ENCODE results near the gene BANF1. TPM values are rescaled to one million over a fixed set of nuclear protein-coding genes. Genes with fewer than 3 reads are reported as not detected.

The BANF1 gene
- total and polyA plus RNA-seq, 2 donors (not counting 3 experiments of a cell fraction or from before 2014, with no cell fraction given) = 269 to 376 TPM

DNA sequence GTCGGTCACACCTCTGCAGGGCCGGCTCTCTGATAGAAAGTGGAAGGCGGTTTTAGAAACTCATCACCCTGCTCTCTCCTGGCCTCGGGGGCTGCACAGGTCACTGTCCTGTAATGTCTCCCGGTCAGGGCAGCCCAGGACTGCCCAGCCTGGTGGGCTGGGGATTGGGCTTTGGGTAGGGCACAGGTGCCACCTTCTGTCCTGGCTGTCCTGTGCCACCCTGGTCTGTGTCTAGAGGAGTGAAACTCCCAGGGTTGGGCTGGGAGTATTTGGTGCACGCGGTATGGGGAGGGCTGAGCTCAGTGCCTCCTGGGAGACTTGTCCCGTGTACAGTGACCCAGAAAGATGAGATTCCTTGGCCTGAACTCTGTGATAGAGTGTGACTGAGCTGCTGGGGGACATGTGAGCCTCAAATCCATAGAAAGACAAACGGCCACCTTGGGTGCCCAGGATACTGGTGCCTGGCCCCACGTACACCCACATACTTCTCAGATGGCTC lies 23.0 kb upstream of the BANF1 start:
- H3K36me3 ChIP-seq (ENCODE audit: control insufficient read depth in 2 of 2, extremely low read depth in 1 of 2, insufficient read depth in 2 of 2, low read length in 2 of 2) = peaks cover 0 to 34% of the 10 kb centered on the region in 2 experiments
- H3K9me1 ChIP-seq (replicated peaks; ENCODE audit: control insufficient read depth, extremely low read depth, insufficient read depth, low read length) = no peaks in the 10 kb centered on the region
- POLR2A ChIA-PET = no interaction called here
- CTCF ChIA-PET = interaction anchor here (0.6 to 1.4 kb wide), 4 partner anchors 9 to 388 kb away, joined by 3 to 8 read pairs (median 4); partner anchors contain the start of gene FIBP
- dilution Hi-C loops (cut with MboI; ENCODE audit: extremely low pct_ligation_motif_present, low sequenced_read_pairs) = no loop called here
- no peaks in the 10 kb centered on the region for H3K9me3 ChIP-seq (replicated peaks; ENCODE audit: control insufficient read depth, insufficient read depth, low read length)
- H3K4me3 ChIP-seq (replicated peaks in 1 of 3; ENCODE audit: insufficient read depth in 1 of 3, low read depth in 1 of 3, low read length in 3 of 3) = no peak overlapping the region
- FAIRE-seq = no peak
- no peaks in the 10 kb centered on the region for H4K20me1 ChIP-seq (replicated peaks; ENCODE audit: control insufficient read depth, extremely low read depth, insufficient read depth, low read length)
- H3K27me3 ChIP-seq (ENCODE audit: control insufficient read depth in 2 of 2, insufficient read depth in 2 of 2, low read length in 2 of 2) = no peaks in the 10 kb centered on the region
- no peak overlapping the region for H3K4me2 ChIP-seq (ENCODE audit: insufficient read depth, low read length)
- H3K9ac ChIP-seq (replicated peaks; ENCODE audit: extremely low read depth, insufficient read depth, low read length) = no peak overlapping the region
- H3K27ac ChIP-seq (ENCODE audit: insufficient read depth, low read depth, low read length) = no peak overlapping the region
- no peak for DNase-seq (ENCODE audit: low read depth, low spot score)
- intact Hi-C loops (cut with micrococcal nuclease) = no loop called here
- no peak for TF ChIP-seq GATA2 (IDR thresholded peaks at IDR 0.05; ENCODE audit: insufficient read depth, insufficient read length, low read depth, low read length)
- no peak for TF ChIP-seq MYC (IDR thresholded peaks at IDR 0.05; ENCODE audit: low read depth, low read length)
- no peak for TF ChIP-seq POLR2A (IDR thresholded peaks at IDR 0.05; ENCODE audit: low read depth, low read length)
- TF ChIP-seq EZH2 (IDR thresholded peaks at IDR 0.05; ENCODE audit: borderline replicate concordance, low read depth, low read length, severe bottlenecking) = no peak
- TF ChIP-seq, protein P1, sequence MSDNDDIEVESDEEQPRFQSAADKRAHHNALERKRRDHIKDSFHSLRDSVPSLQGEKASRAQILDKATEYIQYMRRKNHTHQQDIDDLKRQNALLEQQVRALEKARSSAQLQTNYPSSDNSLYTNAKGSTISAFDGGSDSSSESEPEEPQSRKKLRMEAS (IDR thresholded peaks at IDR 0.05; ENCODE audit: insufficient read depth, insufficient read length) = no peak
- no peak for TF ChIP-seq JUN (IDR thresholded peaks at IDR 0.05; ENCODE audit: borderline replicate concordance, insufficient read depth, insufficient read length, low read depth)
- no peaks in the 10 kb centered on the region for H3K4me1 ChIP-seq (ENCODE audit: control insufficient read depth, extremely low read depth, insufficient read depth, low read length)
- no peak overlapping the region for H2AFZ ChIP-seq (ENCODE audit: low read depth, low read length)
- H3K79me2 ChIP-seq (ENCODE audit: control insufficient read depth, insufficient read depth, low read length) = no peaks in the 10 kb centered on the region
- no TSS peak for BruUV-seq (replicated peaks)

DNA sequence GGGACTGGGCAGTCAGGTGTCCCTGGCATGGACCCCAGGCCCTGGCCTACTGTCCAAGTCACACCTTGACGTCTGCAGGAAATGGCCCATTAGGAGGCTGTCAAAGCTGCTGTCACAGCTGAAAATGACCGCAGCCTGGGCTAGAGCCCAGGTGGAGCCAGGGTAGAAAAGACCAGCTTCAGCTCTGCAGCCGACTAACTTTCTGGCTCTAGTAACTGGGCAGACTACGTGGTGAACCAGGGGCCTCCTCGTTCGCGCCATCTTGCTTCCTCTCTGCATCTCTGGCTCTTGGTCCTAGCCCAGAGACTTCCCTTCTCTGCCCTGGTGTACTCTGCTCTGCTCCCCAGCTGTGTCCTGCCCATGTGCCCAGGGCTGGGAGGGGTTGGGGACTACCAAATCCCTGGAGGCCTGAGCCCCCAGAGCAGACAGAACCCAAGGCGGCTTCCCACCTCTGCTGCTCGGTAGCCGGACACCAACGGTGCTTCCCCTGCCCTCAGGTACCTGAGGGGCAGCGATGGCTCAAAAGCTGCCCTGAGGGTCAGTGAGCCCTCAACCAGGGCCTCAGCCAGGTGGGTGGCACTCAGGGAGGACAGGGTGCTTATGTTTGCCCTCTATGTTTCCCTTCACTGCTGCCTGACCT lies 21.1 kb upstream of the BANF1 start:
- DNase-seq (ENCODE audit: low read depth, low spot score) (no peak), FAIRE-seq (no peak)
- TF ChIP-seq POLR2AphosphoS5 (IDR thresholded peaks at IDR 0.05; ENCODE audit: insufficient read depth, low read depth, low read length) (peak; percentile 25), FOS (IDR thresholded peaks at IDR 0.05; ENCODE audit: borderline replicate concordance, insufficient read depth, low read length) (no peak), JUN (IDR thresholded peaks at IDR 0.05; ENCODE audit: borderline replicate concordance, insufficient read depth, insufficient read length, low read depth) (no peak), POLR2A (IDR thresholded peaks at IDR 0.05; ENCODE audit: low read depth, low read length) (peak; percentile 21)
- no peaks in the 10 kb centered on the region for H4K20me1 ChIP-seq (replicated peaks; ENCODE audit: control insufficient read depth, extremely low read depth, insufficient read depth, low read length)
- BruUV-seq (replicated peaks) = no TSS peak
- dilution Hi-C loops (cut with MboI; ENCODE audit: extremely low pct_ligation_motif_present, low sequenced_read_pairs) (no loop called here), intact Hi-C loops (cut with micrococcal nuclease) (no loop called here)
- H3K4me3 ChIP-seq (replicated peaks in 1 of 3; ENCODE audit: insufficient read depth in 1 of 3, low read depth in 1 of 3, low read length in 3 of 3) = no peak overlapping the region
- no peak overlapping the region for H3K9ac ChIP-seq (replicated peaks; ENCODE audit: extremely low read depth, insufficient read depth, low read length)
- no peak overlapping the region for H3K27ac ChIP-seq (ENCODE audit: insufficient read depth, low read depth, low read length)
- H3K79me2 ChIP-seq (ENCODE audit: control insufficient read depth, insufficient read depth, low read length) = no peaks in the 10 kb centered on the region
- no peaks in the 10 kb centered on the region for H3K27me3 ChIP-seq (ENCODE audit: control insufficient read depth in 2 of 2, insufficient read depth in 2 of 2, low read length in 2 of 2)
- H3K9me3 ChIP-seq (replicated peaks; ENCODE audit: control insufficient read depth, insufficient read depth, low read length) = no peaks in the 10 kb centered on the region
- no peaks in the 10 kb centered on the region for H3K9me1 ChIP-seq (replicated peaks; ENCODE audit: control insufficient read depth, extremely low read depth, insufficient read depth, low read length)
- no peaks in the 10 kb centered on the region for H3K4me1 ChIP-seq (ENCODE audit: control insufficient read depth, extremely low read depth, insufficient read depth, low read length)
- no peak overlapping the region for H3K4me2 ChIP-seq (ENCODE audit: insufficient read depth, low read length)
- ChIA-PET CTCF (interaction anchor here (0.7 to 1.6 kb wide), 3 partner anchors 9 to 96 kb away, joined by 3 to 5 read pairs (median 3); no protein-coding TSS in a partner anchor), POLR2A (no interaction called here)
- peaks cover 0 to 31% of the 10 kb centered on the region in 2 experiments for H3K36me3 ChIP-seq (ENCODE audit: control insufficient read depth in 2 of 2, extremely low read depth in 1 of 2, insufficient read depth in 2 of 2, low read length in 2 of 2)
- H2AFZ ChIP-seq (ENCODE audit: low read depth, low read length) = no peak overlapping the region

Measured in endothelial cell of umbilical vein (primary cell).